ENCODE results near the gene DENND1A. TPM values are rescaled to one million over a fixed set of nuclear protein-coding genes. Genes with fewer than 3 reads are reported as not detected.

DENND1A gene
- total RNA-seq, 1 experiment from 2014 or later: 13.0 TPM

- Mint-ChIP-seq H3K4me3 (ENCODE audit: low read depth, unreplicated experiment) (no peak overlapping the region), H3K9me3 (ENCODE audit: low read depth, unreplicated experiment) (no peaks in the 10 kb centered on the region), H3K27me3 (ENCODE audit: unreplicated experiment) (no peaks in the 10 kb centered on the region), H3K4me1 (ENCODE audit: low read depth, unreplicated experiment) (no peaks in the 10 kb centered on the region), H3K36me3 (ENCODE audit: insufficient read depth, unreplicated experiment) (no peaks in the 10 kb centered on the region), H3K27ac (ENCODE audit: unreplicated experiment) (no peak overlapping the region)
- DNase-seq: no peak
- TF ChIP-seq CTCF (IDR thresholded peaks at IDR 0.05; ENCODE audit: unreplicated experiment): no peak
- CTCF ChIA-PET: no interaction called here
- no TSS peak for BruUV-seq (replicated peaks)
- intact Hi-C loops (cut with micrococcal nuclease; ENCODE audit: unreplicated experiment): no loop called here
Measured at GRCh38 chr9:123872710-123873109, 57.2 kb downstream of the DENND1A start.

GRCh38 chr9:123871781-123872180 is 58.1 kb downstream of the DENND1A start:
- no peak overlapping the region for H3K4me3 Mint-ChIP-seq (ENCODE audit: low read depth, unreplicated experiment)
- no peak overlapping the region for H3K27ac Mint-ChIP-seq (ENCODE audit: unreplicated experiment)
- no peak for DNase-seq
- no peaks in the 10 kb centered on the region for H3K36me3 Mint-ChIP-seq (ENCODE audit: insufficient read depth, unreplicated experiment)
- no peaks in the 10 kb centered on the region for H3K4me1 Mint-ChIP-seq (ENCODE audit: low read depth, unreplicated experiment)
- CTCF ChIA-PET: no interaction called here
- no peak for TF ChIP-seq CTCF (IDR thresholded peaks at IDR 0.05; ENCODE audit: unreplicated experiment)
- no peaks in the 10 kb centered on the region for H3K9me3 Mint-ChIP-seq (ENCODE audit: low read depth, unreplicated experiment)
- intact Hi-C loops (cut with micrococcal nuclease; ENCODE audit: unreplicated experiment): no loop called here
- BruUV-seq (replicated peaks): no TSS peak
- H3K27me3 Mint-ChIP-seq (ENCODE audit: unreplicated experiment): no peaks in the 10 kb centered on the region

DNA sequence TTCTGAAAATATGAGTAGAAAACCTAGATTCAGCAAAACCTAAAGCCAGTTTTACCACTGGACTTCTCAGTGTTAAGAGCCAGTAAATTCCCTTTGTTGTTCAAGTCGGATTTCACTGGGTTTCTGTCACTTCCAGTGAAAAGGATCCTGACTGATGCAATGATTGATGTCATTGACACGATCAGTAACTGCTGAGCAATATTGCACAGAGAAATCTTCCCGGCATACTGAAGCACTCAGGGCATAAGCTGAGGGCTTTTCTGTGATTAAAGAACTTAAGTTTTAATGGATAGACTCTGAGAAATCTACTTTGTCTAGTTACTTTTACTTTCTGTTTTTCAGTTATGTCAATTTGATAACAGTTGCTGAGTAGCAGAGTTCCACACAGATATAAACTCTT is 61.9 kb downstream of the DENND1A start:
- H3K27me3 Mint-ChIP-seq (ENCODE audit: unreplicated experiment): no peaks in the 10 kb centered on the region
- H3K4me3 Mint-ChIP-seq (ENCODE audit: low read depth, unreplicated experiment): no peak overlapping the region
- no peaks in the 10 kb centered on the region for H3K36me3 Mint-ChIP-seq (ENCODE audit: insufficient read depth, unreplicated experiment)
- H3K9me3 Mint-ChIP-seq (ENCODE audit: low read depth, unreplicated experiment): no peaks in the 10 kb centered on the region
- TF ChIP-seq CTCF (IDR thresholded peaks at IDR 0.05; ENCODE audit: unreplicated experiment): no peak
- DNase-seq: no peak
- no peaks in the 10 kb centered on the region for H3K4me1 Mint-ChIP-seq (ENCODE audit: low read depth, unreplicated experiment)
- BruUV-seq (replicated peaks): no TSS peak
- intact Hi-C loops (cut with micrococcal nuclease; ENCODE audit: unreplicated experiment): no loop called here
- no peak overlapping the region for H3K27ac Mint-ChIP-seq (ENCODE audit: unreplicated experiment)
- CTCF ChIA-PET: no interaction called here

DNA sequence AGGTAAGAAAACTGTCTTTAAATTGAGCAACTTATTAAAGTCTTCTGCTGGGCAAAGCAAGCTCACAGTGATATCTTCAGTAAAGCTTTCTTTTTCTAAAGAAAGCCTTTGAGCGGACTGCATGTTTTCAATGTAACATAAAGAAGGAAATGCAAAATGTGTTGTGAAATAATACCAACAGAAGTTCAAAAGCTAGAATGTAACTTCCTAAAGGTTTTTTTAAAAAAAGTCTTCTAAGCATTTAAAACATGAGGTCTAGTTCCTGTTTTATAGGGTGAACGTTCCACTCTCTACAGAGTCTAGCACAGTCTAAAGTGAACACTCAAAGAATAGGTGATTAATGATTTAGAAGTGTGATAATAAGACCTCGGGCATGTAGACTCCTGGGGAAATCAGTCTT is 62.9 kb downstream of the DENND1A start:
- H3K4me1 Mint-ChIP-seq (ENCODE audit: low read depth, unreplicated experiment): no peaks in the 10 kb centered on the region
- no peak overlapping the region for H3K4me3 Mint-ChIP-seq (ENCODE audit: low read depth, unreplicated experiment)
- no peak for TF ChIP-seq CTCF (IDR thresholded peaks at IDR 0.05; ENCODE audit: unreplicated experiment)
- DNase-seq: no peak
- H3K9me3 Mint-ChIP-seq (ENCODE audit: low read depth, unreplicated experiment): no peaks in the 10 kb centered on the region
- no peak overlapping the region for H3K27ac Mint-ChIP-seq (ENCODE audit: unreplicated experiment)
- H3K36me3 Mint-ChIP-seq (ENCODE audit: insufficient read depth, unreplicated experiment): no peaks in the 10 kb centered on the region
- H3K27me3 Mint-ChIP-seq (ENCODE audit: unreplicated experiment): no peaks in the 10 kb centered on the region
- intact Hi-C loops (cut with micrococcal nuclease; ENCODE audit: unreplicated experiment): no loop called here
- no TSS peak for BruUV-seq (replicated peaks)
- CTCF ChIA-PET: interaction anchor here (0.7 kb wide), 1 partner anchor 32 kb away, joined by 3 read pairs; no protein-coding TSS in a partner anchor

DNA sequence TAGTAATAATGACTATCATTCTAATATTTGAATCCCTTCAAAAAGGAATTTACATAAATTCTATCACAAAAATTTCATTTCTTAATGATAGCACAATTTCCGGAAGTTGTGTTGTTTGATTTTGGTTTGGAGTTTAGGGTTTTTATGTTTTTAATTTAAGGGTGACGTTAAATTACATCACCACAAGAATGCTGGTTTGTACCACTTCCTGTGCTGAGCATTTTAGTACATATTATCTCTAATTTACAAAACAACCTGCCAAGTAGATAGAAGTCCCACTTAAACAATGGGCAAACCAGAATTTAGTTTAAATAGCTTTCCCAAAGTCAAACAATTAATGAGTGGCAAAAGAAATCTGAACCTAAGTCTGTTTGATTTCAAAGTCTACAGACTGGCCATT is 63.4 kb downstream of the DENND1A start:
- no peaks in the 10 kb centered on the region for H3K36me3 Mint-ChIP-seq (ENCODE audit: insufficient read depth, unreplicated experiment)
- H3K4me1 Mint-ChIP-seq (ENCODE audit: low read depth, unreplicated experiment): no peaks in the 10 kb centered on the region
- BruUV-seq (replicated peaks): no TSS peak
- CTCF ChIA-PET: no interaction called here
- H3K27me3 Mint-ChIP-seq (ENCODE audit: unreplicated experiment): no peaks in the 10 kb centered on the region
- DNase-seq: no peak
- H3K27ac Mint-ChIP-seq (ENCODE audit: unreplicated experiment): no peak overlapping the region
- no peaks in the 10 kb centered on the region for H3K9me3 Mint-ChIP-seq (ENCODE audit: low read depth, unreplicated experiment)
- intact Hi-C loops (cut with micrococcal nuclease; ENCODE audit: unreplicated experiment): no loop called here
- no peak for TF ChIP-seq CTCF (IDR thresholded peaks at IDR 0.05; ENCODE audit: unreplicated experiment)
- no peak overlapping the region for H3K4me3 Mint-ChIP-seq (ENCODE audit: low read depth, unreplicated experiment)

Measured in Calu3 (cell line).